Fibroblast of the aortic adventitia (primary cell): Measurements from ENCODE around the gene CTNNA2. TPM values are rescaled to one million over a fixed set of nuclear protein-coding genes. Genes with fewer than 3 reads are reported as not detected.

Source experiments
- DNase-seq: peaks from one replicate; pipeline ENCODE4 v3.0.0-alpha.2; 2010; ENCODE audit warnings: low read depth
- H3K4me3 ChIP-seq: 2 replicates; pipeline ENCODE4 v1.5.1; 2011; ENCODE audit warnings: low read depth, mild to moderate bottlenecking, control low read depth, low read length, moderate library complexity
- total RNA-seq: library from RNA; depleted of rRNA; stranded (reverse); fragments of >200 nt; gene quantifications from 2 replicates; pipeline ENCODE4 v1.2.3, GENCODE V29; 2012; ENCODE audit warnings: low replicate concordance
- TF ChIP-seq, protein P1 (sequence below): IDR thresholded peaks from 2 replicates; pipeline ENCODE4 v1.5.1; 2011; ENCODE audit warnings: mild to moderate bottlenecking, low read length, control low read depth, inconsistent platforms; ENCODE audit not compliant: insufficient read depth

The CTNNA2 gene
- total RNA-seq, 1 donor, result 0.36 TPM

DNA sequence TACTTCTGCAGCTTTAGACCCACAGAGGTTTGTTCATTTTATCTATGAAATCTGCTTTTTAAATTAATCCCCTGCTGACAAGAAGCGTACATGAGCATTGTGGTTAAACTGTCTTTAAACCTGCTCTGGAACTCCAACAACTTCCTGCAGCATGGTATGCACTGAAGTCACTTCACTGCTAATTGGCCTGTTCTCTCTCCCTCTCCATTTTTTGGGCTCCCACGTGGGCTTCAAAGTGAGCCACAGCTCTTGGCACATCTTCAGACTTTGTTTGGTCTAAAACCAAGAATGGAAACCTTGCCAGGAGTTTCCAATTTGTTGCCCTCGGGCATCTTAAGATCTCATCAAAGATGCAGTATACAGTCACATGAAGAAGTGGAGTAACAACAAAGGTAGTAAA, 480.3 kb downstream of the CTNNA2 start:
- no peak for DNase-seq
- TF ChIP-seq, protein P1, sequence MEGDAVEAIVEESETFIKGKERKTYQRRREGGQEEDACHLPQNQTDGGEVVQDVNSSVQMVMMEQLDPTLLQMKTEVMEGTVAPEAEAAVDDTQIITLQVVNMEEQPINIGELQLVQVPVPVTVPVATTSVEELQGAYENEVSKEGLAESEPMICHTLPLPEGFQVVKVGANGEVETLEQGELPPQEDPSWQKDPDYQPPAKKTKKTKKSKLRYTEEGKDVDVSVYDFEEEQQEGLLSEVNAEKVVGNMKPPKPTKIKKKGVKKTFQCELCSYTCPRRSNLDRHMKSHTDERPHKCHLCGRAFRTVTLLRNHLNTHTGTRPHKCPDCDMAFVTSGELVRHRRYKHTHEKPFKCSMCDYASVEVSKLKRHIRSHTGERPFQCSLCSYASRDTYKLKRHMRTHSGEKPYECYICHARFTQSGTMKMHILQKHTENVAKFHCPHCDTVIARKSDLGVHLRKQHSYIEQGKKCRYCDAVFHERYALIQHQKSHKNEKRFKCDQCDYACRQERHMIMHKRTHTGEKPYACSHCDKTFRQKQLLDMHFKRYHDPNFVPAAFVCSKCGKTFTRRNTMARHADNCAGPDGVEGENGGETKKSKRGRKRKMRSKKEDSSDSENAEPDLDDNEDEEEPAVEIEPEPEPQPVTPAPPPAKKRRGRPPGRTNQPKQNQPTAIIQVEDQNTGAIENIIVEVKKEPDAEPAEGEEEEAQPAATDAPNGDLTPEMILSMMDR, result no peak
- no peak overlapping the region for H3K4me3 ChIP-seq

DNA sequence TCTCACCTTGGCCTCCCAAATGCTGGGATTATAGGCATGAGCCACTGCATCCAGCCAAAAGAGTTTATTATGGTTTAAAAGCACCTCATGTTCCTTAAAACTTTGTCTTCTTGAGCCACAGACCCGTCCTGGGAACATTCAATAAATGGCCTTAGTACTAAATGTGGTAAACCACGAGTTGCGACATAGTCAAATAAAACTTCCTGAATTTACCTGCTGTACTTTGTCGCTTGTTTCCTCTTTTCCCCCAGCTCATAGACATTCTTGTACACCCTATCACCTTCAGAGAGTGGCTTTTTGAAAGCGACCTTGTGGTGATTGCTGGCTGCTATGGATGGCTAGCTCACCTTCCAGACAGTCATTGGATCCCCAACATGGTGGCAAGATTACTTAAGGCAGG, 481.3 kb downstream of the CTNNA2 start:
- DNase-seq, result no peak
- TF ChIP-seq, protein P1, result no peak
- no peak overlapping the region for H3K4me3 ChIP-seq

DNA sequence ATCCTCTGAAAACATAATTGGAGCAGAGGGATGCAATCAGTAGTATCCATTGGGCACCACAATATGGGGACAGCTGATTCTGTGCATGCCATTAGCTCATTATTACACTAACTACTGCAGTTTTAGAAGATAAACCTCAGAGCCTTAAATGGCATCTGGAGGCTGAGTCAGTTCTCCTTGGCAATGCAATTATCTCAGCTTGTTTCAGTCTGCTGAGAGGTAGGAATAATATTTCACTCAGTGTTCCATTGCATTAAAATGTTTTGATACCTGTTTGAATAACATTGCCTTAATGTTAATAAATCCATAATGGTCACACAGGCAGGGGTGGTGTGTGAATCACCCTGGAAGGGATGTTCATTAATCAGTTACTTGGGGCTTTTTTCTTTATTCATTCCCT, 482.1 kb downstream of the CTNNA2 start:
- TF ChIP-seq, protein P1, result no peak
- DNase-seq, result no peak

DNA sequence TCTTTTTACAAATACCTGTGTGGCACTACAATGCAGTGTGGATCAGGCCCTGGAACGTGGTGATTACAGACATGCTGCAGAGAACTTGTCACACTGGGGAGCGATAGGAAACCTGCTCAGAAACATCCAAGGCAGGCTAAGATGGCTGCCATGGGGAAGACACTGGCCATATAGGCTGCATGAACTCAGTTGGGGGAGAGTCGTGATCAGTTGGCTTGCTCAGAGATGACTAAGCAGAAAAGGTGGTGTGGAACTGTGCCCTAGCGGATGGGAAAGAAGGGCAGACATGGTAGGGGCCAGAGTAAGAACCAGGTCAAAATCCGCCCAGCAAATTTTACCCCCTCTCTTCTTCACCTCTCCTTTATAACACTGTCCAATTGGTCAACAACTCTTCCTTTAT, 483.9 kb downstream of the CTNNA2 start:
- TF ChIP-seq, protein P1, result no peak
- H3K4me3 ChIP-seq, result no peak overlapping the region
- no peak for DNase-seq

More for the DNA sequence above, 482.1 kb downstream of the CTNNA2 start:
- no peak overlapping the region for H3K4me3 ChIP-seq

DNA sequence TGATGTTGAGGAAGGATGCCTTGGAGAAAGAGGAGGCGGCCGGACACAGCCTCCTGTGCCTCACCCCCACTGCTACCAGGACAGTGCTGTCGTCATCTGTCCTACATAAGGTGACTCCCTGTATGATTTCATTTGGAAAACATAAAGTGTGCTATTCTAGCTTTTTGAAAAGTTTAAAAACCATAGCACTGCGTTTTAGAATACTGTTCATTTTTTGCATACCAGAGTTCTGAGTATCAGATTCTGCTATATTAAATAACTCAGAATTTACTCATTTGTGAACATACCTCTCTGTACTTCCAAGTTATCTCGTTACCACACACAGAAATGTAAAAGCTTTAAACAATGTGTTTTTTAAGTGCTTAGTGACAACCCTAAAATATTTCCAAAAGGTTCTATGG, 488.9 kb downstream of the CTNNA2 start:
- no peak overlapping the region for H3K4me3 ChIP-seq
- peak; percentile 33 for DNase-seq
- TF ChIP-seq, protein P1, result no peak

DNA sequence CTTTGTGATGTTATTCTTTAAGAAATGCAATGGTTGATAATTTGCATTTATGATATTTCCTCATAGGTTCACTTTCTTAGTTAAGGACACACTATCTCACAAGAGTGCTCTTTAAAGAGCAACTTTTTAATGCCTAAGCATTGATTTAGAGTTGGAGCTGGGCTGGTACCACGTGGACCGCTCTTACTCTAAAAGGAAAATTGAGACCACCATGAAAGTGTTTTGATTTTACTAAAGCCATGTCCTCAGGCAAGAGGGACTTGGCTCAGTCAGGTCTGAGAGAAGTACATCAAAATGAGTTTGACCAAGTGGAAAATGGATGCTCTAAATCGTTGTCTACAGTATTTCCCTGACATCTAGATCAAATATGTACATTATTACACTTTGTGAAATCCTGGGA, 489.3 kb downstream of the CTNNA2 start:
- no peak overlapping the region for H3K4me3 ChIP-seq
- TF ChIP-seq, protein P1, result no peak
- no peak for DNase-seq

DNA sequence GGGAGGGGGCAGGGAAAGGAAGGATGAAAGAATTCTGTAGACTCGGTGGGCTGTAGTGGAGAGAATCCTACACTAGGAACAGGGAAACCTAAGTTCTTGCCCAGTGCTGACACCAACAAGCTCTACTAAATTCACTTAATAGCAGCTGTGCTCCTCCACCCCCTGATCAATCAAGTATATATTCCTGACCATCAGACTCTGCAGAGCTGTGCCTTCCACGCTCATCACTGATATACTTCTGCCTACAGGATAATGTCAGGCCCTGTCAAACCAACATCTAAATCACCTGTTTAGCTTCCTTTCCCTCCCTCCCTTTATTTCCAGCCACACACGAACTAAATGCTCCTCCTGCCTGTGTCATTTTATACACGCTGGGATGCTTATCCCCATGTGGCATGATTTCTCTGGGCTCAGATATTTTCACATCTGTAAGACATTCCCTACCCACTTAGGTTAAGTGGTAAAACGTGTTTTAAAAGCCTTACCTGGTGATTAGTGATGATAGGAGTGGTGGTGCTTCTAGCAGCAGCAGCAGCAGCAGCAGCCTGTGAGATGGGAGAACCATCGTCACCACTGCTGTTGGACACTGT, 489.8 kb downstream of the CTNNA2 start:
- DNase-seq, result no peak

More for the DNA sequence above, 489.8 kb downstream of the CTNNA2 start:
- H3K4me3 ChIP-seq, result no peak overlapping the region
- TF ChIP-seq, protein P1, result no peak
